IPS DF 6.9 (cell line): Measurements from ENCODE around the gene AVPI1.
"Not testable (repeated sequence)": the region's sequence is repeated elsewhere in the genome, so short reads cannot be mapped to it uniquely, and the experiment has no call there.

Experiments used
- DNase-seq: peaks from one replicate; pipeline ENCODE4 v3.0.0-alpha.2; 2013; ENCODE audit warnings: low read depth, low spot score
- H3K27ac ChIP-seq: one replicate; pipeline ENCODE4 v1.5.1; 2013; ENCODE audit warnings: low read length, control low read depth
- H3K27me3 ChIP-seq: 2 replicates; pipeline ENCODE4 v1.6.1; 2013; ENCODE audit warnings: mild to moderate bottlenecking, low read length; ENCODE audit not compliant: control insufficient read depth, insufficient read depth
- H3K36me3 ChIP-seq: 2 replicates; pipeline ENCODE4 v1.6.1; 2013; ENCODE audit warnings: low read length; ENCODE audit not compliant: control insufficient read depth, insufficient read depth
- H3K4me1 ChIP-seq: 2 replicates; pipeline ENCODE4 v1.6.1; 2013; ENCODE audit warnings: low read length; ENCODE audit not compliant: control insufficient read depth, insufficient read depth
- H3K4me3 ChIP-seq: 2 replicates; pipeline ENCODE4 v1.5.1; 2013; ENCODE audit warnings: mild to moderate bottlenecking, low read length
- H3K9me3 ChIP-seq: 2 replicates; pipeline ENCODE4 v1.6.1; 2013; ENCODE audit warnings: low read length, inconsistent platforms; ENCODE audit not compliant: control insufficient read depth, insufficient read depth
- WGBS: extraction: QIAGEN DNeasy Blood & Tissue Kit; methylation state at CpG from one replicate; pipeline ENCODE4 v1.1.7; 2013; ENCODE audit warnings: mixed read lengths, missing lambda C conversion rate; ENCODE audit not compliant: insufficient read length, insufficient coverage; 5-methylcytosine and 5-hydroxymethylcytosine counted together

Gene AVPI1

DNA sequence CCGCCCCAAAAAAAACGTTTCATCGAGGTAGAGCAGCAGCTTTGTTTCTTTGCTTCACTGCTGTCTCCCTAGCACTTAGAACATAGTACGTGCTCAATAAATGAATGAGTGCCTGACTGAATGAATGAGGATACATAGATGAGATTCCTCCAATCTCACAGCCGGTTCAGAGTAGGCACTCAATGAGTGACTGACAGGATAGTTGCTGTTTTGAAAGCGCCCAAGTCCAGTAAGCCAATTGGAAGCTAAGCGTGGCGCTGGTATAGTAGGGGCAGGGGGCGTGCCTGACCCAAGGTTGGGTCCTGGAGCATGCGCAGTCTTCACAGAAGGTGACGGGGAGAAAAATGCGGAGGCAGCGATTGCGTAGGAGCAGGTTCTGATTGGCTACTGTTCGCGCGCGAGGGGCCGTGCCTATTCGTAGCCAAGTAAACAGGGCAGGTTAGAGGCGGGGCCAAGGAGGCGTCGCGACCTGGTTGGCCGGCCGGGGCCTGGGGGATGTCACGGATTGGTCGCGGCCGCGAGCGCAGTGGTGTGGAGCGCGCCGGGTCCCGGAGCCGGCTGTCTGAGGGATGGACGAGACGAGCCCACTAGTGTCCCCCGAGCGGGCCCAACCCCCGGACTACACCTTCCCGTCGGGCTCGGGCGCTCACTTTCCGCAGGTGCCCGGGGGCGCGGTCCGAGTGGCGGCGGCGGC lies 46.7 kb downstream of the AVPI1 start, which contains the start of gene PI4K2A:
Gene PI4K2A, plus strand, starts transcription at position 498 of the 694 bp plus-strand sequence. Its CDS starts 72 bp downstream, at position 570.
- no peak within 1 kb of the TSS for H3K27ac ChIP-seq
- WGBS = no CpG with 5 or more reads among the region's 54 CpGs
- H3K27me3 ChIP-seq = no peaks in the 10 kb centered on the region
- peak within 1 kb of the TSS; percentile 99 for H3K4me3 ChIP-seq
- H3K36me3 ChIP-seq = peaks cover 2% of the 10 kb centered on the region
- DNase-seq = peak; percentile 99
- H3K9me3 ChIP-seq = no peaks in the 10 kb centered on the region
- H3K4me1 ChIP-seq = no peaks in the 10 kb centered on the region

GRCh38 chr10:97639090-97639489 lies 48.0 kb downstream of the AVPI1 start:
- not testable (repeated sequence) for H3K27me3 ChIP-seq, H3K36me3 ChIP-seq, H3K4me1 ChIP-seq, DNase-seq, H3K27ac ChIP-seq, H3K9me3 ChIP-seq, H3K4me3 ChIP-seq
- no CpG with 5 or more reads among the region's 3 CpGs for WGBS

DNA sequence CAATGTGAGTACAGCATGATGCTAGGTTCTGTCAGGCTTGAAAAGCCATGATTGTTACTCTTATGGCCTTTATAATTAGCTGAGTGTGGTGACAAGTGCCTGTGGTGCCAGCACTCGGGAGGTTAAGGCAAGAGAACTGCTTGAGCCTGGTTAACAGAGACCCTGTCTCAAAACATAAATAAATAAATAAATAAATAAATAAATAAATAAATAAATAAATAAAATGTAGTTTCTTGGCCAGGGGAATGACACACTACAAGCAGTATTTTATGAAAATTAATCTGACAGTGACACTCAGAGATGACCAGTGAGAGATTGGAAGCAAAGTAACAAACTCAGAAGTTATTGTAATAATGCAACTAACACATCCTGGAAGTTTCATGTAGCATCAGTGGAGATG lies 51.5 kb downstream of the AVPI1 start:
- Histone ChIP-seq H3K36me3 (no peaks in the 10 kb centered on the region), H3K4me3 (no peak overlapping the region), H3K27me3 (no peaks in the 10 kb centered on the region), H3K27ac (no peak overlapping the region), H3K4me1 (no peaks in the 10 kb centered on the region), H3K9me3 (no peaks in the 10 kb centered on the region)
- whole genome bisulfite sequencing = no CpG with 5 or more reads among the region's 1 CpG
- DNase-seq = no peak

GRCh38 chr10:97633921-97634320 lies 53.1 kb downstream of the AVPI1 start:
- Histone ChIP-seq H3K4me3 (no peak overlapping the region; the same call in 1 of the 2 replicates), H3K27me3 (no peaks in the 10 kb centered on the region), H3K4me1 (no peaks in the 10 kb centered on the region), H3K27ac (no peak overlapping the region), H3K36me3 (no peaks in the 10 kb centered on the region), H3K9me3 (no peaks in the 10 kb centered on the region)
- no CpG with 5 or more reads among the region's 8 CpGs for WGBS
- no peak for DNase-seq

DNA sequence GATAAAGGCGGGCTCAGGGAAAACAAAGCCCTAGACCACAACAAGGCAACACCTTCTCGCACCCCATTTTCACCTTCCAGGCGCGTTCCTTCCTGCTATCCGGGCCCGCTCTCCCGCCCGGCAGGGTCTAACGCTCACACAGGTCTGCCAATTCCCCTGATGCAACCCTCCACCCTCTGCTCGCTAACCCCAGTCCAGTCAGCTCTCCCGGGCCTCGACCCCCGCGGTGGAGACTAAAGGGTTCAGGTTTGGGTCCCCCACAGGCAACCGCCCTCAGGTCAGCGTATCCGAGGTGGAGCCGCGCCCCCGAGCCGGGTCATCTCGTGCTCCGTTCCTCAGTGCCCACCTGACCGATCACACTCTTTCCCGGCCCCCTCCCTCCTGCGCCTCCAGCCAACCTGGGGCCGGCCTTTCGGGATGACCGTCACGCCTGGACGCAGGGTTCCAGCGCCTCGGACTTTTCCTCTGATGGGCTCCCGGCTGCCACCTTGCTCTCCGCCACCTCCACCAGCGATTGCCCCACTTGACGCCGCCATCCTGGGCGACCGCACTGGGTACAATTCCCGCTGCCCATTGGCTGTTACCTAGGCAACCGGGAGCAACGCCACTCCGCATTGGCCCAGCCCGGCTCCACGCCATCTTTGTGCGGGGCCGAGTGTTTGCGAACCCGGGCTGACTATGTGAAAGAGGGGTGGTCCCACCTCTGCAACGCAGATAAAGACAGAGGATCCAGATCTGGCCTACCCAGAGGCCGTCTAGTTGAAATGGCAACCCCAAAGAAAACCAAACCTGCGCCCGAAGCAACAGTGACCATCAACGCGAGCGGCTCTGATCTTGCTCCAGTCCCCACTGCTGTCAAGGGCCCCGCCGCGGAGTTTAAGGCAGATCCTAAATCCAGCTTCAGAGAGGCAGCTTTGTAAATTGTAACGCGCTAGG lies 53.8 kb downstream of the AVPI1 start, which contains the start of gene MORN4:
Gene MORN4, minus strand, starts transcription at position 552 of the 936 bp plus-strand sequence. CDS start 13,847 bp downstream, outside the sequence.
- no peaks in the 10 kb centered on the region for H3K9me3 ChIP-seq
- DNase-seq = peak; percentile 90
- WGBS = no CpG with 5 or more reads among the region's 62 CpGs
- H3K4me1 ChIP-seq = no peaks in the 10 kb centered on the region
- no peaks in the 10 kb centered on the region for H3K27me3 ChIP-seq
- H3K27ac ChIP-seq = no peak within 1 kb of the TSS
- H3K4me3 ChIP-seq = peak within 1 kb of the TSS; percentile 58
- H3K36me3 ChIP-seq = no peaks in the 10 kb centered on the region

GRCh38 chr10:97631098-97631497 lies 55.9 kb downstream of the AVPI1 start:
- no peak for DNase-seq
- no peak overlapping the region for H3K4me3 ChIP-seq
- no peaks in the 10 kb centered on the region for H3K4me1 ChIP-seq
- H3K27ac ChIP-seq = no peak overlapping the region
- H3K9me3 ChIP-seq = no peaks in the 10 kb centered on the region
- H3K27me3 ChIP-seq = no peaks in the 10 kb centered on the region
- no peaks in the 10 kb centered on the region for H3K36me3 ChIP-seq

DNA sequence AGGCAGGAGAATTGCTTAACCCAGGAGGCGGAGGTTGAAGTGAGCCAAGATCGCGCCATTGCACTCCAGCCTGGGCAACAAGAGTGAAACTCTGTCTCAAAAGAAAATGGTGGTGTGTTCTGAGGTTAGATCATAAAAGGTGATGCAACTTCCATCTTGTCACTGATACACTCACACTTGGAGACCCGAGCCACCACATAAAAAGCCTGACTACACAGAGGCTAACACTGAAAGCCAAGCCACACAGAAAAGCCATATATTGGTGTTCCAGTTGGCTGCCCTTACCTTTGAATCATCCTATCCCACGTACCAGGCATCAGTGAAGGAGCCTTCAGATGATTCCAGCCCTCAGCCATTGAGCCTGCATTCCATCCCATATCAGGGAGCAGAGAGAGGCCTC lies 57.8 kb downstream of the AVPI1 start:
- Histone ChIP-seq H3K36me3 (no peaks in the 10 kb centered on the region), H3K4me1 (no peaks in the 10 kb centered on the region), H3K4me3 (no peak overlapping the region), H3K27me3 (no peaks in the 10 kb centered on the region), H3K27ac (no peak overlapping the region), H3K9me3 (no peaks in the 10 kb centered on the region)
- WGBS = no CpG with 5 or more reads among the region's 5 CpGs
- no peak for DNase-seq

GRCh38 chr10:97628228-97628627 lies 58.8 kb downstream of the AVPI1 start:
- Histone ChIP-seq H3K9me3 (no peaks in the 10 kb centered on the region), H3K27ac (no peak overlapping the region), H3K27me3 (no peaks in the 10 kb centered on the region), H3K36me3 (no peaks in the 10 kb centered on the region), H3K4me1 (no peaks in the 10 kb centered on the region), H3K4me3 (no peak overlapping the region)
- no peak for DNase-seq
- WGBS = no CpG with 5 or more reads among the region's 3 CpGs

DNA sequence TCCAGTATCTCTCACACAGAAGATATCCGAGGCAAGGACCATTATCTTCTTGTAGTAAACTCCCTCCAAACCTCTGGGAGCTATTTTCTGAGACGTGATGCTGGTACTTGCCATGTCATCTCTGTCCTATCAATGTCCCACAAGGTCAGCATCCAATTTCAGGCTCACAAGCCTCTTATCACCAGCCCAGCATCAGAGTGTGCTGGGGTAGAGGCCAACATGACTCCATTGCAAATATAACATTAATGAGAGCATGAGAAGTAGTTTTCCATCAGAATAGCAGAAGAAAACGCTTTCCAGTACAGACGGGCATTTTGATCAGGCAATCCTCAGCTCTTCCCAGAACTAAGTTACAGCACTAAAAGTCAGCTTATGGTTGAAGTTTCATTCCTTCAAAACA lies 59.3 kb downstream of the AVPI1 start:
- no peak for DNase-seq
- Histone ChIP-seq H3K27me3 (no peaks in the 10 kb centered on the region), H3K4me3 (no peak overlapping the region), H3K4me1 (no peaks in the 10 kb centered on the region), H3K9me3 (no peaks in the 10 kb centered on the region), H3K27ac (no peak overlapping the region), H3K36me3 (no peaks in the 10 kb centered on the region)
- no CpG with 5 or more reads among the region's 4 CpGs for WGBS
